Ishikawa (cell line): ENCODE data around the gene GALM.

Experiments used
- CEBPB ChIP-seq: IDR thresholded peaks from 2 replicates; pipeline ENCODE4 v1.6.1; 2012
- CREB1 ChIP-seq: IDR thresholded peaks from 2 replicates; pipeline ENCODE4 v1.6.1; 2012; ENCODE audit warnings: low read depth
- EGR1 ChIP-seq: IDR thresholded peaks from 2 replicates; pipeline ENCODE4 v1.6.1; 2012
- EP300 ChIP-seq: IDR thresholded peaks from 2 replicates; pipeline ENCODE4 v1.6.1; 2012; ENCODE audit warnings: borderline replicate concordance
- FOXM1 ChIP-seq: IDR thresholded peaks from 2 replicates; pipeline ENCODE4 v1.6.1; 2012; ENCODE audit warnings: low read depth, borderline replicate concordance
- MAX ChIP-seq: IDR thresholded peaks from 2 replicates; pipeline ENCODE4 v1.6.1; 2012
- NFIC ChIP-seq: IDR thresholded peaks from 2 replicates; pipeline ENCODE4 v1.6.1; 2012
- RAD21 ChIP-seq: IDR thresholded peaks from 2 replicates; pipeline ENCODE4 v1.6.1; 2012; ENCODE audit warnings: low read depth
- REST ChIP-seq: IDR thresholded peaks from 2 replicates; pipeline ENCODE4 v1.6.1; 2012; ENCODE audit warnings: low read depth, mild to moderate bottlenecking
- TAF1 ChIP-seq: IDR thresholded peaks from 2 replicates; pipeline ENCODE4 v1.6.1; 2012; ENCODE audit warnings: low read depth, mild to moderate bottlenecking
- TCF12 ChIP-seq: IDR thresholded peaks from 2 replicates; pipeline ENCODE4 v1.6.1; 2012; ENCODE audit warnings: low read depth
- TEAD4 ChIP-seq: IDR thresholded peaks from 2 replicates; pipeline ENCODE4 v1.6.1; 2012
- USF1 ChIP-seq: IDR thresholded peaks from 2 replicates; pipeline ENCODE4 v1.6.1; 2012
- YY1 ChIP-seq: IDR thresholded peaks from 2 replicates; pipeline ENCODE4 v1.6.1; 2012; ENCODE audit warnings: low read depth
- ZBTB7A ChIP-seq: IDR thresholded peaks from 2 replicates; pipeline ENCODE4 v1.6.1; 2012; ENCODE audit warnings: low read depth

The GALM gene

GRCh38 chr2:38671946-38672345 is 6.0 kb downstream of the GALM start:
- TF ChIP-seq MAX (no peak), FOXM1 (no peak), ZBTB7A (no peak), CEBPB (no peak), TEAD4 (no peak), USF1 (no peak), TCF12 (no peak), EP300 (no peak), CREB1 (no peak), RAD21 (no peak), REST (no peak), EGR1 (no peak), YY1 (no peak)

- TF ChIP-seq USF1, result no peak
- no peak for TF ChIP-seq TCF12
- TF ChIP-seq REST, result no peak
- no peak for TF ChIP-seq CEBPB
- no peak for TF ChIP-seq RAD21
- TF ChIP-seq NFIC, result no peak
- TF ChIP-seq CREB1, result no peak
- no peak for TF ChIP-seq EGR1
- TF ChIP-seq FOXM1, result no peak
- TF ChIP-seq TEAD4, result no peak
- no peak for TF ChIP-seq EP300
- TF ChIP-seq TAF1, result no peak
- no peak for TF ChIP-seq ZBTB7A
- no peak for TF ChIP-seq MAX
- TF ChIP-seq YY1, result no peak
These were observed 6.8 kb downstream of the GALM start for GRCh38 chr2:38672445-38673391.

- TF ChIP-seq ZBTB7A, result no peak
- TF ChIP-seq TCF12, result no peak
- no peak for TF ChIP-seq CREB1
- no peak for TF ChIP-seq USF1
- TF ChIP-seq FOXM1, result no peak
These were observed 10.8 kb downstream of the GALM start for GRCh38 chr2:38676681-38677080.

GRCh38 chr2:38682008-38682575 is 16.2 kb downstream of the GALM start:
- TF ChIP-seq TEAD4 (no peak), MAX (no peak)

GRCh38 chr2:38683766-38684165 is 17.9 kb downstream of the GALM start:
- no peak for TF ChIP-seq NFIC

- TF ChIP-seq TAF1 (no peak), CEBPB (0 out of 2 replicates have a peak, but pooled peaks have one; percentile 4)
These were observed 19.3 kb downstream of the GALM start for GRCh38 chr2:38685116-38685735.
